GM06990 (cell line): ENCODE data around the gene GRID1.
A peak's percentile ranks its signal among the peaks of the same experiment; 100 is the strongest.

Experiments used
- DNase-seq: peaks from one replicate; pipeline ENCODE4 v3.0.0-alpha.2; 2011; ENCODE audit not compliant: insufficient read length; ENCODE audit errors: extremely low read depth
- H3K27me3 ChIP-seq: replicated peaks from 2 replicates; pipeline ENCODE4 v1.6.0; 2011; ENCODE audit warnings: low read length; ENCODE audit not compliant: control insufficient read depth, insufficient read depth
- H3K36me3 ChIP-seq: 2 replicates; pipeline ENCODE4 v1.5.1; 2011; ENCODE audit warnings: low read length; ENCODE audit not compliant: control insufficient read depth, insufficient read depth
- H3K4me3 ChIP-seq: replicated peaks from 2 replicates; pipeline ENCODE4 v1.5.1; 2011; ENCODE audit warnings: low read depth, mild to moderate bottlenecking, control low read depth, low read length
- TF ChIP-seq, protein P1 (sequence below): IDR thresholded peaks from 2 replicates; pipeline ENCODE4 v1.5.1; 2011; ENCODE audit warnings: low read length, control low read depth, mild to moderate bottlenecking, inconsistent platforms; ENCODE audit not compliant: insufficient read depth, poor library complexity, severe bottlenecking

The GRID1 gene

DNA sequence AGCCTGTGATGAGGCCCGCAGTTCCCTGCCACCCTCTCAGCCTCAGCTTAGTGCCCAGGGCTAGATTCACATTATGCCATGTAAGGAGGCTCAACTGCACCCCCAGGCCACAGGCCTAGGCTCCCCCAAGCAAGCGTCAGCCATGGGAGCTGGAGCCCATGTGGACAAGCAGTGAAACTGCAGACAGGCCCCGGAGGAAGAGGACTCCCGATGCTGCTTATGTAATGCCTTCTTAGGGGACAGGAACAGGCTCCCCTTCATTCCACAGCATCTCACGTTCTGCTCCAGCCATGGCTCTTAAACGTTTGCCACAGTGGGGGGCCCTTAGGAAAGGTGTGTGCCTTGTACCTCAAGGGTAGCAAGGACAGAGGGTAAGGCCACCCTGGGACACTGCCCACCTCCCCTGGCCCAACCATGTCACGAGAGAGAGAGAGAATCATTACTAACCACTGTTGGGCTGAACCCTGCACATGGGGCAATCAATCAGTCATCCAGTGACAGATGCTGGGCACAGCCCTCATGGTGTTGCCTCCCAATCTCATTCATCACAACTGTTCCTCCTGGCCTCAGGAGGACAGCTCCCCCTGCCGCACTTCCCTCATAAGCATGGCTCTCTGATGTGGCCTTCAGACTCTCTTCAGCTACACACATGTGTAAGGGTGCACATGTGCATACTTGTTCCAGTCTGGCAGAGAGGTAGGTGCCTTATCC is 263.0 kb downstream of the GRID1 start:
- TF ChIP-seq, protein P1, sequence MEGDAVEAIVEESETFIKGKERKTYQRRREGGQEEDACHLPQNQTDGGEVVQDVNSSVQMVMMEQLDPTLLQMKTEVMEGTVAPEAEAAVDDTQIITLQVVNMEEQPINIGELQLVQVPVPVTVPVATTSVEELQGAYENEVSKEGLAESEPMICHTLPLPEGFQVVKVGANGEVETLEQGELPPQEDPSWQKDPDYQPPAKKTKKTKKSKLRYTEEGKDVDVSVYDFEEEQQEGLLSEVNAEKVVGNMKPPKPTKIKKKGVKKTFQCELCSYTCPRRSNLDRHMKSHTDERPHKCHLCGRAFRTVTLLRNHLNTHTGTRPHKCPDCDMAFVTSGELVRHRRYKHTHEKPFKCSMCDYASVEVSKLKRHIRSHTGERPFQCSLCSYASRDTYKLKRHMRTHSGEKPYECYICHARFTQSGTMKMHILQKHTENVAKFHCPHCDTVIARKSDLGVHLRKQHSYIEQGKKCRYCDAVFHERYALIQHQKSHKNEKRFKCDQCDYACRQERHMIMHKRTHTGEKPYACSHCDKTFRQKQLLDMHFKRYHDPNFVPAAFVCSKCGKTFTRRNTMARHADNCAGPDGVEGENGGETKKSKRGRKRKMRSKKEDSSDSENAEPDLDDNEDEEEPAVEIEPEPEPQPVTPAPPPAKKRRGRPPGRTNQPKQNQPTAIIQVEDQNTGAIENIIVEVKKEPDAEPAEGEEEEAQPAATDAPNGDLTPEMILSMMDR = no peak
- DNase-seq = no peak
- Histone ChIP-seq H3K4me3 (no peak overlapping the region), H3K27me3 (no peaks in the 10 kb centered on the region; the same call in 1 of the 2 replicates), H3K36me3 (no peaks in the 10 kb centered on the region)

DNA sequence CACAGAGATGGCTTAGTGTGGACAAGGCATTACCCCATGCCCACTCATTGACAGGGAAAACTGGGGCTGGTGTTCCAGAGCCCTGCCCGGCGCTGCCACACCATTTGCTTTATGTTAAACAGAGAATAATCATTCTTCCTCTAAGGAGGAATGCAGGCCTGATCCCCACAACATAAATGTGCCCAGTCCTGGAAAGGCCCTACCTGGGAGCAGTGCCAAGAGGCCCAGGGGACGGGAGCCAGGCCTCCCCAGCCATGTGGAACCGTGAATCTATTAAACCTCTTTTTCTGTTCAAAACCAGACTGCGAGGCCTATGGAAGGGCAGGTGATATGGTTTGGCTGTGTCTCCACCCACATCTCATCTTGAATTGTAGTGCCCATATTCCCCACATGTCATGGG is 264.1 kb downstream of the GRID1 start:
- TF ChIP-seq, protein P1 = no peak
- no peak overlapping the region for H3K4me3 ChIP-seq
- no peak for DNase-seq

DNA sequence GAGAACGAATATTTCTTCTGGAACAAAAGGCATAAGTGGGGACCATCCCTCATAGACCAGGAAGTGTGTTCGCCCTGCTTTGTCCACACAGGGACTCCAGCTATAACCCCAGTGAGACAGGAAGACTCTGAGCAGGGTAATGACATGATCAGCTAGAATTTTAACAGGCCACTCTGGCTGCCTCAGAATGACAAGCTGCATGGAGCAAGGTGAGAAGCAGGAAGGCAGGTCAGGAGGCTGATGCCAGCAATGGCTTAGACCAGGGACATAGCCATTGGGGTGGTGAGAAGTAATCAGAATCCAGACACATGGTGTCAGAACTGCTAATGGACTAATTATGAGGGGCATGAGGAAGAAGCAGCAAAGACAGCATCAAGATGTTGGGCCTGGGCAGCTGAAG is 264.6 kb downstream of the GRID1 start:
- DNase-seq = no peak
- Histone ChIP-seq H3K4me3 (no peak overlapping the region), H3K27me3 (no peaks in the 10 kb centered on the region; the same call in 1 of the 2 replicates), H3K36me3 (no peaks in the 10 kb centered on the region)
- TF ChIP-seq, protein P1 = no peak

More for the DNA sequence above, 264.1 kb downstream of the GRID1 start:
- H3K36me3 ChIP-seq = no peaks in the 10 kb centered on the region
- H3K27me3 ChIP-seq = no peaks in the 10 kb centered on the region; the same call in 1 of the 2 replicates

DNA sequence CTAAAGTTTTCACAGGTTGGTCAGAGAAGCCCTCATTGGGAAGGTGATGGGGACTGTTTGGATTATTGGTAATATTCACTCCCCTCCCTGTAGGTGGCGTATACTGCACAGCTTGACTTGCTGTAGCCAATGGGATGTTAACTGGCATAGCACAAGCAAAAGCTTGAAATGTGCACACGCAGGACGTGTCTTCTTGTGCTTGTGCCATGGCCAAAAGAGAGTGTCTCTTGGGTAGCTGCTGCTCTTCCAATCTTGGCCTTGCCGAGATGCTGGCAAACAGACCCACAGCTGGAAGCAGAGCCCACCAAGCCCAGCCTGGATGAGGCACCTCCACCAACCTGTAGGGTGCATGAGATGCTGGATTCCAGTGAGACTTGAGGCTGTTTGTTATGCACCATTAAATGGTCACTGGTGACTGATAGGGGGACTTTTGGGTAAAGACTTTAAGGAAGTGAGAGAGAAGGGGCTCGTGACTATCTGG is 266.0 kb downstream of the GRID1 start:
- Histone ChIP-seq H3K27me3 (no peaks in the 10 kb centered on the region; the same call in 1 of the 2 replicates), H3K4me3 (no peak overlapping the region), H3K36me3 (no peaks in the 10 kb centered on the region)
- TF ChIP-seq, protein P1 = peak; percentile 64
- no peak for DNase-seq

DNA sequence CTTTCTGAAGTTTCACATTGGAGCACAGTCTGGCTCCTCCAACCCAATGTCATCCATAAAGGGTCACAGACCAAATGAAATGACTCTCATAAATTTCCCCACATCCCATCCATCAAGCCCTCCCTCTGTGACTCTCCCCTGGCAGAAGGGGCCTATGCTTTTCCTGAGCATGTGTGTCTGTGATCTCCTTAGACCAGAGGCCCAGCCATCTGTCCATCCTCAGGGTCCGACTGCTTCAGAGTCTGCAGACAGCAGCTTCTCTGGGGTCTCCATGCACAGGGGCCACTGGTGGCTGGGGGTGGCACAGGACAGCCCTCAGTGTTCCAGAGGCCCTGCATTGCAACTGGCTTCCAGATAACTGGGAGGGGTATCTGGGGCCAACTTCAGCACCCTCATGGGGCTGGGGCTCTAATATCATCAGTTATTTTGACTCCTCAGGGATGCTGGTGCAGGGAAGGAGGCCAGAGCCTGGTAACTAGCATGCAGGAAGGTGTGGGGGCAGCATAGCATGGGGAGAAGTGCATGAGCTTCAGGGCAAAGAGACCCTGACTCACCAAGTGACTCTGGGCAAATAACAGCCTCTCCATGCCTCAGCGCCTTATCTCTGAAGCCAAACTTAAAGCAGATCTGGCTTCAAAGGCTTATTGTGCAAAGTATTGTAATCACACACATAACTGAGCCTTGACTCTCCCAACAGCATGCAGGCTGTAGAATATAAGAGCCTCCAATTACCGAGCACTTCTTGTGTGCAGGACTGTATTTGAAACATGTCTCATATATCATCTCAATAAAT is 266.9 kb downstream of the GRID1 start:
- TF ChIP-seq, protein P1 = no peak
- H3K27me3 ChIP-seq = no peaks in the 10 kb centered on the region
- DNase-seq = no peak
- H3K4me3 ChIP-seq = no peak overlapping the region
- H3K36me3 ChIP-seq = no peaks in the 10 kb centered on the region
